HG03135 (cell line): ENCODE data around the gene KAZN.

ENCODE experiments used
- ATAC-seq: cut with Tn5 transposase; IDR thresholded peaks from one replicate; pipeline ENCODE4 v1.9.1; 2021; ENCODE audit warnings: mild to moderate bottlenecking, moderate library complexity; ENCODE audit not compliant: unreplicated experiment

The KAZN gene

GRCh38 chr1:14945132-14946010 lies 346.9 kb downstream of the KAZN start:
- ATAC-seq: no peak

GRCh38 chr1:14946011-14946359 lies 347.5 kb downstream of the KAZN start:
- ATAC-seq: no peak

- no peak for ATAC-seq
Measured at GRCh38 chr1:14946684-14947238, 348.3 kb downstream of the KAZN start.

- no peak for ATAC-seq
Measured at GRCh38 chr1:14947421-14947820, 348.9 kb downstream of the KAZN start.

GRCh38 chr1:14948112-14948652 lies 349.7 kb downstream of the KAZN start:
- no peak for ATAC-seq

- ATAC-seq: no peak
Measured at GRCh38 chr1:14949270-14949835, 350.9 kb downstream of the KAZN start.

GRCh38 chr1:14949836-14950713 lies 351.6 kb downstream of the KAZN start:
- no peak for ATAC-seq

- no peak for ATAC-seq
Measured at GRCh38 chr1:14951766-14952165, 353.3 kb downstream of the KAZN start.

GRCh38 chr1:14952626-14953314 lies 354.3 kb downstream of the KAZN start:
- no peak for ATAC-seq

- ATAC-seq: no peak
Measured at GRCh38 chr1:14954210-14954609, 355.7 kb downstream of the KAZN start.

- ATAC-seq: no peak
Measured at GRCh38 chr1:14954930-14955329, 356.4 kb downstream of the KAZN start.

- no peak for ATAC-seq
Measured at GRCh38 chr1:14955402-14955801, 356.9 kb downstream of the KAZN start.

- ATAC-seq: no peak
Measured at GRCh38 chr1:14955976-14956375, 357.5 kb downstream of the KAZN start.

GRCh38 chr1:14956579-14957195 lies 358.2 kb downstream of the KAZN start:
- no peak for ATAC-seq

- no peak for ATAC-seq
Measured at GRCh38 chr1:14957375-14958098, 359.1 kb downstream of the KAZN start.

- ATAC-seq: no peak
Measured at GRCh38 chr1:14958249-14959058, 360.0 kb downstream of the KAZN start.

- ATAC-seq: no peak
Measured at GRCh38 chr1:14959059-14959694, 360.7 kb downstream of the KAZN start.

- ATAC-seq: no peak
Measured at GRCh38 chr1:14961661-14962267, 363.3 kb downstream of the KAZN start.
